Bronchial epithelial cell (primary cell): ENCODE measurements around the gene RPUSD3. TPM values are rescaled to one million over a fixed set of nuclear protein-coding genes. Genes with fewer than 3 reads are reported as not detected.
"Not testable (repeated sequence)": the region's sequence is repeated elsewhere in the genome, so short reads cannot be mapped to it uniquely, and the experiment has no call there.

Experiments
- DNase-seq: peaks from one replicate; pipeline ENCODE4 v3.0.0-alpha.2; 2010; ENCODE audit warnings: low read depth
- FAIRE-seq: peaks from 2 replicates; lab custom pipeline; 2011; peaks lifted over from hg19 to GRCh38; lab: Jason Lieb, UNC
- H3K27me3 ChIP-seq: 2 replicates; pipeline ENCODE4 v1.5.1; 2011; ENCODE audit warnings: low read length; ENCODE audit not compliant: control insufficient read depth, insufficient read depth
- H3K36me3 ChIP-seq: 2 replicates; pipeline ENCODE4 v1.5.1; 2011; ENCODE audit warnings: low read length; ENCODE audit not compliant: control insufficient read depth, insufficient read depth
- H3K4me3 ChIP-seq: 2 replicates; pipeline ENCODE4 v1.5.1; 2011; ENCODE audit warnings: mild to moderate bottlenecking, low read depth, low read length, control low read depth
- CTCF ChIP-seq: IDR thresholded peaks from 2 replicates; pipeline ENCODE4 v1.5.1; 2011; ENCODE audit warnings: mild to moderate bottlenecking, moderate library complexity, low read length, control low read depth, inconsistent platforms; ENCODE audit not compliant: insufficient read depth, severe bottlenecking
- total RNA-seq: library from RNA; depleted of rRNA; stranded (reverse); fragments of >200 nt; gene quantifications from 2 replicates; pipeline ENCODE4 v1.2.1, GENCODE V29; 2014

Gene RPUSD3
- total RNA-seq, 1 donor from 2014 or later: 34.5 TPM

GRCh38 chr3:9879830-9880549, 36.2 kb upstream of the RPUSD3 start, which contains the start of gene CIDEC:
CIDEC (minus strand) TSS chr3:9880253; CDS start chr3:9878486, 1,767 bp downstream.
- Histone ChIP-seq H3K27me3 (no peaks in the 10 kb centered on the region), H3K4me3 (no peak within 1 kb of the TSS), H3K36me3 (no peaks in the 10 kb centered on the region)
- FAIRE-seq (no peak), DNase-seq (no peak)
- TF ChIP-seq CTCF: no peak

GRCh38 chr3:9878700-9879099, 34.9 kb upstream of the RPUSD3 start:
- FAIRE-seq (no peak), DNase-seq (no peak)
- Histone ChIP-seq H3K36me3 (no peaks in the 10 kb centered on the region), H3K27me3 (no peaks in the 10 kb centered on the region), H3K4me3 (no peak overlapping the region)
- no peak for TF ChIP-seq CTCF

- Histone ChIP-seq H3K27me3 (no peaks in the 10 kb centered on the region), H3K36me3 (no peaks in the 10 kb centered on the region), H3K4me3 (no peak overlapping the region)
- FAIRE-seq (no peak), DNase-seq (no peak)
- no peak for TF ChIP-seq CTCF
These were observed 33.2 kb upstream of the RPUSD3 start for GRCh38 chr3:9876991-9877390.

- not testable (repeated sequence) for H3K27me3 ChIP-seq, DNase-seq, H3K36me3 ChIP-seq, FAIRE-seq, H3K4me3 ChIP-seq
These were observed 32.4 kb upstream of the RPUSD3 start for GRCh38 chr3:9876255-9876654.

- FAIRE-seq (no peak), DNase-seq (no peak)
These were observed 31.6 kb upstream of the RPUSD3 start for GRCh38 chr3:9875448-9875847.

GRCh38 chr3:9872067-9872466, 28.3 kb upstream of the RPUSD3 start:
- not testable (repeated sequence) for H3K4me3 ChIP-seq, H3K27me3 ChIP-seq, H3K36me3 ChIP-seq, FAIRE-seq
- DNase-seq: peak; percentile 21

More at GRCh38 chr3:9875448-9875847, 31.6 kb upstream of the RPUSD3 start:
- no peaks in the 10 kb centered on the region for H3K27me3 ChIP-seq
- no peaks in the 10 kb centered on the region for H3K36me3 ChIP-seq
- H3K4me3 ChIP-seq: no peak overlapping the region
- TF ChIP-seq CTCF: no peak

- FAIRE-seq: no peak
These were observed 27.2 kb upstream of the RPUSD3 start for GRCh38 chr3:9870978-9871377.

More at GRCh38 chr3:9870978-9871377, 27.2 kb upstream of the RPUSD3 start:
- no peaks in the 10 kb centered on the region for H3K27me3 ChIP-seq
- no peaks in the 10 kb centered on the region for H3K36me3 ChIP-seq
- DNase-seq: peak; percentile 70
- TF ChIP-seq CTCF: no peak
- no peak overlapping the region for H3K4me3 ChIP-seq
